Urothelium cell line (cell line): ENCODE measurements around the gene CXCL8.
"Not testable (repeated sequence)": the region's sequence is repeated elsewhere in the genome, so short reads cannot be mapped to it uniquely, and the experiment has no call there.

ENCODE experiments used
- DNase-seq: peaks from one replicate; pipeline ENCODE4 v3.0.0; 2011; ENCODE audit warnings: low spot score, mixed read lengths
- FAIRE-seq: peaks from 2 replicates; lab custom pipeline; 2011; peaks lifted over from hg19 to GRCh38; lab: Jason Lieb, UNC

Gene CXCL8

DNA sequence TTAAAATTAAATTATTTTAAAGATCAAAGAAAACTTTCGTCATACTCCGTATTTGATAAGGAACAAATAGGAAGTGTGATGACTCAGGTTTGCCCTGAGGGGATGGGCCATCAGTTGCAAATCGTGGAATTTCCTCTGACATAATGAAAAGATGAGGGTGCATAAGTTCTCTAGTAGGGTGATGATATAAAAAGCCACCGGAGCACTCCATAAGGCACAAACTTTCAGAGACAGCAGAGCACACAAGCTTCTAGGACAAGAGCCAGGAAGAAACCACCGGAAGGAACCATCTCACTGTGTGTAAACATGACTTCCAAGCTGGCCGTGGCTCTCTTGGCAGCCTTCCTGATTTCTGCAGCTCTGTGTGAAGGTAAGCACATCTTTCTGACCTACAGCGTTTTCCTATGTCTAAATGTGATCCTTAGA, at the start of gene CXCL8:
Gene CXCL8, plus strand, starts transcription at position 217 of the 426 bp plus-strand sequence. Its CDS starts 90 bp downstream, at position 307.
- peak; percentile 73 for DNase-seq
- no peak for FAIRE-seq

DNA sequence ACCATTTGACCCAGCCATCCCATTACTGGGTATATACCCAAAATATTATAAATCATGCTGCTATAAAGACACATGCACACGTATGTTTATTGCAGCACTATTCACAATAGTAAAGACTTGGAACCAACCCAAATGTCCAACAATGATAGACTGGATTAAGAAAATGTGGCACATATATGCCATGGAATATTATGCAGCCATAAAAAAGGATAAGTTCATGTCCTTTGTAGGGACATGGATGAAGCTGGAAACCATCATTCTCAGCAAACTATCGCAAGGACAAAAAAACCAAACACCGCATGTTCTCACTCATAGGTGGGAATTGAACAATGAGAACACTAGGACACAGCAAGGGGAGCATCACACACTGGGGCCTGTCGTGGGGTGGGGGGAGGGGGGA, 49.2 kb upstream of the CXCL8 start:
- not testable (repeated sequence) for FAIRE-seq, DNase-seq

DNA sequence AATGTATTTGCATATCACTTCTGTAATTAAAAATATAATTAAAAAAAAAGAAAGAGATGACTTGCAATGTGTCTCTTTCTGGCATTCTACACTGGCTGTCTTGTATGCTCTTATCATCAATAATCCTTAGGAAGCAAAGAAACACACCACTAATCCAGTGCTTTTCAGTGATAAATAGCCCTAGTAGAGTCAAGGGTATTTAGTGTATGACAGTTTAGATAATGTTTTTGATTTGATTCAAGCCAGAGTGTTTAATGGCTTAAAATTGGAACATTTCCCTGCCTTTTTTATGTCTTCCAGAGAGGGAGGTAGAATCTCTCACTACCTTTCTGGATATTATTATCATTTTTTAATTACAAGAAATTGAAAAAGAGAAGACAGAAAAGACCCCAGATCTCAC, 48.6 kb upstream of the CXCL8 start:
- DNase-seq, result no peak
- no peak for FAIRE-seq

DNA sequence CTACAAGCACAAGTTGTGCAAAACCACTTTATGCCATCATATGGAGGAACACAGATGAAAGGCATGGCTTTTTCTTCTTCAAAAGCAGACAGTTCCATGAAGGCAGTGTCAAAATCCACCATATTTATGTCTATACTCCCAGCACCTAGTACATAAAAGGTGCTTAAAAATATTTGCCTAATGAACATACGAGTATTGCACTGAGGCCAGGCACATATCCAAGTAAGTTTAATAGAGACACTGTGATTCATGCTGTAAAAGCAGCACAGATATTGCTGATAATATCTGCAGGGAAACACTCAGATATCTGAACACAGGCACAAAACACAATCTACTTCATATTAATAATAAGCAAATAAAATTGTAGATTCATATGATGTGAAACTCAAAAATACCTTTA, 48.1 kb upstream of the CXCL8 start:
- FAIRE-seq (no peak), DNase-seq (no peak)

DNA sequence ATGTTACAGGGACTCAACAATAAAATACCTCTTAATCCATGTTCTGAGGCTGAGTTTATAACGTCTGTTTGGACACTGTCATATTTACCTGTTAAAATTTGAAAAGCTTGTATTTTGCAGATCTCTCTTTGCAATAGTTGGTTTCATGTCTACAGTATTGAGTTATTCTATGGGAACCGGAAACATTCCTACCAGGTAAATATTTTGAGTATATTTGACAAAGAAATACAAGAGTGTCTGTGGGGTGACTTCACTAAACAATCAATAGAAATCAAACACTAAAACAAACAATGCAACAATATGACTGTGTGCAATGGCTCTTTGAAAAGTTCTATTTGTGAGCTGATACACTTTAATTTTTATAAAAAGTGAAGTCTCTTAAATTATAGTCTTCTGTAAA, 47.7 kb upstream of the CXCL8 start:
- FAIRE-seq (no peak), DNase-seq (no peak)

DNA sequence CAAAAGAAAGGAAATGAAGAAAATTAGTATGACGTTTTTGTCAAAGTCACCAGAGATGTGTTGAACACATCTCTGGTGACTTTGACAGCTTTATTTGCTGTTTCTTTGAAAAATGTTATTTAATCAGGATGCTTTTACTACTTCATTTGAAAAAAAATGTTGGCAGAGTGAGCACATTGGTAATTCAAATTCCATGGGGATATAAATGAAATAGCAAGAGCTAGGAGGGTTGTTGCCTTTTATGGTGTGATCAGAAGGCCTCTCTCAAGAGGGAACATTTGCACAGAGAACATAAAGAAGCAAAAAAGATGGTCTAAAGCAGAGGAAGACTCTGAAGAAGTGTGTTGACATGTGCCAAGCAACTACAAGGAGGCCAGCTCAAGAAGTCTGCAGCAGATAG, 46.6 kb upstream of the CXCL8 start:
- FAIRE-seq, result no peak

DNA sequence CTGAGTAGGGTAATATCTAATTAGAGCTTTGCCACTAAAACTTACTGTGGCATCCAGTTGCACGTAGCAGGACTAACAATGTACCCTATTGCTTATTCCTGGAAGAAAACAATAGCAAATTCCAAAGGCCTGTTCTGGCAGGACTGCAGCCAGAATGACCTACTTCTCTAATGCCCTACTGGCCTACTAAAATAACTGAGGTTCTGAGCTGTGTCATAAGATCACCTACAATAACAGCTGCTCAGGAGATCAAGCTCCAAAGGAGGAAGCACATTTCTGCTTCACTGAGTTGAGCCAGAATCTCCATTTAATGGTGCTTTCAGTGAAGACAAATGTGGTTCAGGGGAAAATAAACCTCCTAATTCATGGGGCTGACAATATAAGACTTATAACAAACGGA, 42.2 kb upstream of the CXCL8 start:
- FAIRE-seq, result no peak

More for the DNA sequence above, 46.6 kb upstream of the CXCL8 start:
- no peak for DNase-seq

DNA sequence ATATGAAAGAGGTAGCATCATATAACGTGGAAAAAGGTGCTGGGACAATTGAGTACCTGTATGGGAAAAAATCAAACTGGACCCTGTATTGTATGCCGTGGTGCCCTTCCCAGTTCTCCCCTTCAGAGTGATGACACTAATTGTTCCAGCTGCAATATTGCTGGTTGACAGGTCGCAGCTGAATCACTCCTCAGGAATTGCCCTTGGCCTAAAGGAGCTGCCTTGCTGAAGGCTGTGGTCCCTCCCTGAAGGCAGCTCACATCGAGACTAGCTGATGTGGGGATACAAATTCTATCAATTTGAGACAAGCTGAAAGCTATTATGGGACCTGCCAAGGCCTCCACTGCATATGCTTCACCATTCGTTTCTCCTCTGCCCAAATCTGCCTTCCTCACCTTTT, 39.3 kb upstream of the CXCL8 start:
- DNase-seq (no peak), FAIRE-seq (no peak)

More for the DNA sequence above, 42.2 kb upstream of the CXCL8 start:
- peak; percentile 39 for DNase-seq

DNA sequence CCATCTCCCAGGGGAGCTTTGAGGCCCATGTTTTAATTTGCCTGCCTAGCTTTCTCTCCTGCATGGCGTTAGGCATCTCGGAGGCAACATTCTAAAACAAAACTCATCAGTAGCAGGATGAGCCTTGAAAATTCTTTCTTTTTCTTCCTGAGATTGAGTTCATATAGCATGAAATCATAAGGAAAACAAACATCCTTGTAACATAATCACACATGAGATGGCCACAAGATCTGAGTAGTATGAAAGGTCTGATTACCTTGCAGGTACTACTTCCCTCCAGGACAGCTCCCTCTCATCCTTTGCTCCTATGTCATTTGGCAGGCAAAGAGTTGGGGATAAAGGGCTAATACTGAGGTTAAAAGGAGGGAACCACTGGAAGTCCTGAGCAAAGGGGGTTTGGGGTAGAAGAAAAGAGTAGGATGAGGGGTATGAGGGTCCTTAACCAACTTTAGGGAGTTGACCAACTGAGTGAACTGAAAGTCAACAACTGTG, 37.5 kb upstream of the CXCL8 start:
- FAIRE-seq (peak; percentile 30), DNase-seq (no peak)

DNA sequence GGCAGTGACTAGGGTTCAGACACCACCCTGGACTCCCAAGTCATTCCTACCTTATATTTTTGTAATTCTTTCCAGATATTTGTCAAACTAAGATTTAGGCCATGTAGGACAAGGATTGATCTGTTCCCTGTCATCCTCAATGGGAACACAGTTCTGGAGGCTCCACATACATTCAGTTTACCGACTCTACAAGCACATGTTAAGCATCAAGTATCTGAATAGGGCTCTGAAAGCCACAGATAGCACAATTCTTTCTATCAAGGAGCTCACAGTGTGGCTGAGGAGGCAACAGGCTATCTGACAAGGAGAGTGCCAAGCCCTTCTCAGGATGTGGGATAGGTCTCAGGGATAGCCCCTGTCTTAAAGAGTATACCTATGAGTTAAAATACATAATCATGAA, 37.0 kb upstream of the CXCL8 start:
- DNase-seq (no peak), FAIRE-seq (no peak)

DNA sequence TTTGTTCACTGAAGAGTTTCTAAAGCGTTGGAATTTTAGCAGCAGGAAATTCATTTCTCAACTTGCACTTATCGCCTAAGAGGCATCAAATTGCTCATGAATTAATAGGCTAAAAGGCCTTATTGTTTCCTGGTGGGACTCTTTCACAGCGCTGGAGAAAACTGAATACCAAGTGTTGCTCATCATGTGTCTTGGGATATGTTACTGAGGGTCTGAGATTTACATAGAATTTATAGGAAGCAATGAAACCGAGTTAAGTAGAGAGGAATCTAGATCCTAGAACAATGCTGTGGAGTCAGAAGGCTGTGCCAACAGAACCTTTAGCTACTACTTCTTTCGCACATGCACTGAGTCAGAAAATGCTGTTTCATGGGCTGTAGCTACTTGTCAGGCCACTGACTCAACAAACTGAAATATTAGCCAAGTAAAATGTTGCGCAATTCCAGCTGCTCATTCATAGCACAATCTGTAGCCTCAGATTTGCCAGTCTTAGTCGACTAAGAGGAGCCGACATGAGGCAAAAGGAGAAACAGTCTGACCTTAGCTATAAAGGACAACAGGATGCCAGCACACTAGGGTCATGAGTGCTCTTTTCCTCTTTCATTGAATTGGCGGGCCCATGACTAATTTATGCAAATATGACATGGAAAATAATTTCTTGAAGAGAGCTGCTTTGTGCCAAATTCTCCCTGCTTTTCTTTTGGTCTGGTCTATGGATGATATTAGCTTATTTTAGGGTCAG, 35.9 kb upstream of the CXCL8 start:
- DNase-seq (peak; percentile 69), FAIRE-seq (peak; percentile 89)

DNA sequence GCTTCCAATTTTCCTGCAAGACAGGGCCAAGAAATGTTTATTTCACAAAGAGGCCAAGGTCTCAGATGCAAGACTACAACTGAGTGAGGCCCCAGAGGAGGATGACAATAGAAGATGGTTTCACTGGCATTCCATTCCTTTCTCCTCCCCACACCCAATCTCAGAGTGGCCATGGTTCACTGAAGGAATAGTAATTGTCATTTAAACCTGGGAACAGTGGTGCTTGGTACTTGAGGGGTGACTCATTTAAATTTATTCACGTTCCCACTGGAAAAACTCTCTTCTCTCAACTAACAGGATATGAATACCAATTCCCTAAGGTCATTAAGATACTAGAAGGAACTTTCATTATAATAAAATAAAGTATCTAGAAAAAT, 35.3 kb upstream of the CXCL8 start:
- peak; percentile 41 for DNase-seq

DNA sequence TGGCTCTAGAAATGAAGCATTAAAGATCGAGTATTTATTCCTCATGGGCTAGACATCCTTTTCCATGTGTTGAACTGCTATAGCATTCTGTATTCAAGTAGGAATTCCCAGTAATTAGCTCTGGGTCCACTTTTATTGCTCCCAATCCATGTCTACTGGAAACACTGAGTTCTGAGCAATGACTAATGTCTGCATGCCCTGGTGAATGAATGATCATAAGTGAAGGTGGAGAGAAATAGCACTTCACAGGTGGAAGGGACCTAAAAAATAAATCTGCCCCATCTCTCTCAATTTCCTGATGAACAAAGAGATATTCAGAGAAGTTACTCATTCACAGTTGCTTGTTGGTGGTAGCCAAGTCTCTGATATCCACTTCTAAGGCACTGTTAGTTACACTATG, 34.6 kb upstream of the CXCL8 start:
- FAIRE-seq (no peak), DNase-seq (no peak)

More for the DNA sequence above, 35.3 kb upstream of the CXCL8 start:
- FAIRE-seq, result peak; percentile 42

DNA sequence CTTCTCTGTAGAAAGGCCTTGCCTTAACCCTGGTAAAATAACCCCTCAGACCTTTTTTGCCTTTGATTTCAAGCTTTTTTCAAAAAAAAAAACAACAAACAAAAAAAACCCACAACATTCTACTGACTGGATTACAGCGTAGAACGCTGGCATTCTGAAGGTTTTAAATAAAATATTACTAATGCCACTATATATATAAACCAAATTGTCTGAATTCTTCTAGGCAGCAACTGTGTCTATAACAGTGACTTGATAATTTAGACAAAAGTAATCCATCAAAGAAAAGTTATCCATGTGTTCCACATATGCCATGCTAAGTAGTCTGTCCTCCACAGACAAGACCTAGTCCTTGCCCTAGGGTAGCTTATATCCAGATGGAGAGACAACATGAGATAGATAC, 33.6 kb upstream of the CXCL8 start:
- FAIRE-seq (no peak), DNase-seq (no peak)

DNA sequence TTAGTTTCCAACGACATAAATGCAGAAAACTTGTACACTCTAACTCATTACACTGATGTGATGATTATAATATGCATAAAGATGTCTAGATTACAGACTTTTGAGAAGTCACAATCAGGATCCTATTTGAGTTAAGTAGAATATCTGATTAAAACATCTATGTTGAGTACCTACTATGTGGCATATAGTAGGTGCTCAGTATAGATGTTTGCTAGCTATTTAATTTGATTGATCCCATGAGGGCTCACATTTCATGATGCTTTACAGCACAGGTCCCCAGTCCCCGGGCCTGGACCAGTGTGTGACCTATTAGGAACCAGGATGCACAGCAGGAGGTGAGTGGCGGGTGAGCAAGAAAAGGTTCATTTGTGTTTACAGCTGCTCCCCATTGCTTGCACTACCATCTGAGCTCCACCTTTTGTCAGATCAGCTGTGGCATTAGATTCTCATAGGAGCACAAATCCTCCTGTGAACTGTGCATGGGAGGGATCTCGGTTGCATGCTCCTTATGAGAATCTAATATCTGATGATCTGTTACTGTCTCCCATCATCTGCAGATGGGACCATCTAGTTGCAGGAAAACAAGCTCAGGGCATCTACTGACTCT, 33.0 kb upstream of the CXCL8 start:
- DNase-seq, result no peak
- FAIRE-seq, result no peak

DNA sequence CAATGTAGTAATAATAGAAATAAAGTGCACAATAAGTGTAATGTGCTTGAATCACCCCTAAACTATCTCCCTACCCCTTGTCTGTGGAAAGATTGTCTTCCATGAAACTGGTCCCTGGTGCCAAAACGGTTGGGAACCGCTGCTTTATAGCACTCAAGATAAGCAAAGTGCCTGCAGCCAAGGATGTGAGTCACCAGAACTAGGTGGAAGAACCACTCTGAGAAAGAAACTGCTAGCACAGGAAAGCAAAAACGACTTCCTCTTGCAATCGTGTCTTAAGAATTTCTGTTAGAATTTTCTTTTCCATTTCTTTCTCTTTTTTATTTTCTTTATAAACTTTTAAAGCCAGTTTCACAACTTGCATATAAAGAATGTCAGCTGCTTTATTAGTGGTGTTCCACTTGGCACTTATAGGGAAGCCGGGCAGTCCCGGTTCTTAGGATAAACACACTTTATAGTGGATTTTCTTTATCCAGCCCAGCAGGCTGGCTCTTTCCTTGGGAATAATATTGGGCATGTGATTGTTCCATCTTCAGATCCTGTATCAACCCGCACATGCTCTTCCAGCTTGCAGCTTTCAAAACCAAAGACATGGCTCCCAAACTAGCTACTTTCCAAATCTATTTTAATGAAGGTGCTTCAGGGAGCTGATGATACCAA, 32.3 kb upstream of the CXCL8 start:
- no peak for FAIRE-seq
- peak; percentile 64 for DNase-seq

DNA sequence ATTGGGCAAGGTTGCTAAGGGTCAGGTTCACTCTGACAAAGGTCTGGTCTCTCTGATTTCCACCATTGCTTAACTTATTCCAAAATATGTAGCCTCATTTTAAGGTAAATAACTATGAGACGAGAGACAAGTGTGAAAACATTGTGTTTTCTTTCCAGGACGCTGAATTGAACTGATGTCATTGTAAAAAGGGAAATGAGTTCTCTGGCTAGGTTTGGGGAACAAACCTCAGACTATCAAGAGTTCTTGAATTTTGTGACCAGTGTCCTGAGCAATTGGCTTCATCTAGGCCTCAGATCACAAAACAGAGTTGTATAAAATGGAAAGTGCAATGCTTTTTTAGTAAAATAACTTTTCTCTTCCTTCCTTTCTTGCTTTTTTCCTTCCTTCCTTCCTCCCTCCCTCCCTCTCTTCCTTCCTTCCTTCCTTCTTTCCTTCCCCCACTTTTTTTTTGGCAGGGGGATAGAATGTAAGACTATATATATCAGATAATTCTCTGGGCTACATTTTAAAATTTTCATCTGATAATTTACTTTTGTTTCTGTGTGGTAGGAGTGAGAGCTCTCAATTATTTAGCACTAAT, 30.8 kb upstream of the CXCL8 start:
- DNase-seq, result no peak
- FAIRE-seq, result no peak

DNA sequence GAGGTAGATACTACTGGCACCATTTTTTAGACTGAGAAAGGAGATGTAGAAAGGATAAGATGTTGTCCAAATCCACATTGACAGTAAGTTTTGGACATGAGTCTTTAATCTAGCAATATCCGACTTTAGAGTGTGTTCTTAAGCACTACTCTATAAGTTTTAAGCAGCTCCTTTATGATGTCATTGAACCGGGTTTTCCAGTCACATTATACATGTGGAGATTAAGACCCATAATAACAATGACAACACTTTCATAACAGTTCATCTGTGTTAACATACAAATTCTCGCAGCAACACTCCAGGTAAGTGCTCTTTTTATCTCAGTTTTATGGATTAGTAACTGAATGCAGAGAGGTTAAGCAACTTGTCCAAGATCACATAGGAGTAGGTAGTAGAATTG, 30.3 kb upstream of the CXCL8 start:
- DNase-seq, result no peak
- no peak for FAIRE-seq

DNA sequence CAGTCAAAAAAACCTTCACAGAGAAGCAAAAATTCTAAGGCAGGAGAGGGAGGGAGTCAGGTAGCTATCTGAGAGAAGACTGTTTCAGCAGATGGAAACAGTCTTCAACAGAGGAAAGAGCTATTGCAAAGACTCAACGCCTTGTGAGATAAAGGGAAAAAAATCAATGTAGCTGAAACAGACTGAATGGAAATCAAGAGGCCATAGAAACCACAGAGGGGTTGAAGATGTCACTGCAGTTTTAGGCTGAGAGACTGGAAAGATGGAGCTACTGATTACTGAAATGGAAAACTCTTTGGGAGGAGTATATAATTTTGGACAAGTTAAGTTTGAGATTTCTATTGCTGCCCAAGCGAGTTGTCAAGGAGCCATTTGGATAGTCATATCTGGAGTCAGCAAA, 28.4 kb upstream of the CXCL8 start:
- no peak for FAIRE-seq
- no peak for DNase-seq

DNA sequence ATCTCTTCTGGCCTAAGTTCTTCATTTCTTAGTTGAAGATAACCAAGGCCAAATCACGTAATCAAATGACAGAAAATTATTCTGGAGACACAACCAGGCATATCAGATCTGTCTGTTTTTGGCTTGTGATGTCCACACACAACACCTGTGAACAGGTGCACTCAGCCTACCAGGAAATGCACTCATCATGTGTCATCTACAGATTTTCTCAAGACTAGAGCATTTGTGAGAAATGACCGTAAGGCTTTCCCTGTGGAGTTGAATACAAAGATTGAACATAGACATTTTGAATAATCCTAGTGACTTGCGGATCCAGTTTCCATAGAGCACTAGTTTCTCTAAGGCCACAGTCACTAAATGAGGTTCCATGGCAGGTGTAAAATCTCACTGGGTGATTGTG, 26.7 kb upstream of the CXCL8 start:
- DNase-seq (no peak), FAIRE-seq (no peak)

DNA sequence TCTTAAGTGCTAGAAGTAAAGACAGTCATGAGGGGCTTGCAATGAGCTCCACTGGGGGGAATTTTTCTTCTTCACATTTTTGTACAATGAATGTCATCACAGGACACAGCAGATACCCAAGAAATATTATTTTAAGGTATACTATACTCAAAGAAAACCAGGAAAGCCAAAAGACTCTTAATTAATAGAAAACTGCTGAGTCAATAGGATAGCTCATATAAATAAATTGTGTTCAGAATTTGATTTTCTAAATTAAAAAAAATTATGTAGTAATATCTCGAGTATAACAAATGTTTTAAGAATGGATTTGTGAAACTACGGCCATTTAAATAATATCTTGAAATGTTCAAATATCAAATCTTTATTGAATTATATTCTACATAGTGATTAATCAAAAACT, 25.7 kb upstream of the CXCL8 start:
- FAIRE-seq, result no peak
- no peak for DNase-seq

DNA sequence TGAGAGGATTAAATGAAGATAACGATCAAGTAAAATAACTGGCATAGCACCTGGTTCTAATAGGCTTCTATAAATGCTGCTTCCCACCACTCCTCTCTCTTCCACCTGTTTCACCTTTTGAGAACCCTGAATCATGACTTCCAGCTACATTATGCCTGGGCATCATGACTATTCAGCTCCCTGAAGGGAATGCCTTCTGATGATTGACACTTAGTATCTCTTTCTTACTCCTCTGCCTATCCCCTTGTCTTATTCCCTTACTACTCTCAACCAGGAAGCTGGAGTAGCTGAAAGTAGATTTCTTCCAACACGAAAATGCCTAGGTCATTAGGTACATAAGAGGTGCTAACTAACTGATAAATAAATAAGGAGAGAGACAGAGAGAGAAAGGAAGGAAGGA, 24.7 kb upstream of the CXCL8 start:
- FAIRE-seq (no peak), DNase-seq (no peak)
